ENCODE results near the gene SMIM15.

DNA sequence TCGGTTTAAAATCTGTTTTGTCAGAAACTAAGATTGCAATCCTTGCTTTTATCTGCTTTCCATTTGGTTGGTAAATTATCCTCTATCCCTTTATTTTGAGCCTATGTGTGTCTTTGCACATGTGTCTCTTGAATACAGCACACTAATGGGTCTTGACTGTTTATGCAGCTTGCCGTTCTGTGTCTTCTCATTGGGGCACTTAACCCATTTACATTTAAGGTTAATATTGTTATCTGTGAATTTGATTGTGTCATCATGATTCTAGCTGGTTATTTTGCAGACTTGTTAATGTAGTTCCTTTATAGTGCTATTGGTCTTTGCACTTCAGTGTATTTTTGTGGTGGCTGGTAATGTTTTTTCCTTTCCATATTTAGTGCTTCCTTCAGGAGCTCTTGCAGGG lies 36.3 kb upstream of the SMIM15 start:
- TF ChIP-seq, protein P1, sequence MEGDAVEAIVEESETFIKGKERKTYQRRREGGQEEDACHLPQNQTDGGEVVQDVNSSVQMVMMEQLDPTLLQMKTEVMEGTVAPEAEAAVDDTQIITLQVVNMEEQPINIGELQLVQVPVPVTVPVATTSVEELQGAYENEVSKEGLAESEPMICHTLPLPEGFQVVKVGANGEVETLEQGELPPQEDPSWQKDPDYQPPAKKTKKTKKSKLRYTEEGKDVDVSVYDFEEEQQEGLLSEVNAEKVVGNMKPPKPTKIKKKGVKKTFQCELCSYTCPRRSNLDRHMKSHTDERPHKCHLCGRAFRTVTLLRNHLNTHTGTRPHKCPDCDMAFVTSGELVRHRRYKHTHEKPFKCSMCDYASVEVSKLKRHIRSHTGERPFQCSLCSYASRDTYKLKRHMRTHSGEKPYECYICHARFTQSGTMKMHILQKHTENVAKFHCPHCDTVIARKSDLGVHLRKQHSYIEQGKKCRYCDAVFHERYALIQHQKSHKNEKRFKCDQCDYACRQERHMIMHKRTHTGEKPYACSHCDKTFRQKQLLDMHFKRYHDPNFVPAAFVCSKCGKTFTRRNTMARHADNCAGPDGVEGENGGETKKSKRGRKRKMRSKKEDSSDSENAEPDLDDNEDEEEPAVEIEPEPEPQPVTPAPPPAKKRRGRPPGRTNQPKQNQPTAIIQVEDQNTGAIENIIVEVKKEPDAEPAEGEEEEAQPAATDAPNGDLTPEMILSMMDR (IDR thresholded peaks at IDR 0.05): no peak
- TF ChIP-seq POLR2A (IDR thresholded peaks at IDR 0.05): no peak

Data from suprapubic skin (tissue), 3 donors.